GM19397 (cell line): ENCODE results near the gene ERMARD.
"Not testable (repeated sequence)": the region's sequence is repeated elsewhere in the genome, so short reads cannot be mapped to it uniquely, and the experiment has no call there.

ENCODE experiments used
- ATAC-seq: cut with Tn5 transposase; IDR thresholded peaks from one replicate; pipeline ENCODE4 v1.9.1; 2021; ENCODE audit warnings: mild to moderate bottlenecking, moderate library complexity; ENCODE audit not compliant: unreplicated experiment

The ERMARD gene

GRCh38 chr6:169738204-169738975 is 13.0 kb upstream of the ERMARD start:
- ATAC-seq: no peak

- ATAC-seq: no peak
Measured at GRCh38 chr6:169738976-169739529, 12.4 kb upstream of the ERMARD start.

- no peak for ATAC-seq
Measured at GRCh38 chr6:169741344-169741743, 10.1 kb upstream of the ERMARD start.

- no peak for ATAC-seq
Measured at GRCh38 chr6:169745405-169745804, 6.0 kb upstream of the ERMARD start.

- no peak for ATAC-seq
Measured at GRCh38 chr6:169746556-169746955, 4.9 kb upstream of the ERMARD start.

GRCh38 chr6:169752074-169752623 is 727 bp downstream of the ERMARD start:
- no peak for ATAC-seq

GRCh38 chr6:169755162-169755561 is 3.7 kb downstream of the ERMARD start:
- ATAC-seq: no peak

GRCh38 chr6:169763308-169763707 is 11.9 kb downstream of the ERMARD start:
- ATAC-seq: no peak

GRCh38 chr6:169763881-169764280 is 12.5 kb downstream of the ERMARD start:
- no peak for ATAC-seq

GRCh38 chr6:169765789-169766188 is 14.4 kb downstream of the ERMARD start:
- not testable (repeated sequence) for ATAC-seq

- ATAC-seq: no peak
Measured at GRCh38 chr6:169766232-169766631, 14.8 kb downstream of the ERMARD start.

GRCh38 chr6:169766921-169767736 is 15.7 kb downstream of the ERMARD start:
- ATAC-seq: no peak

GRCh38 chr6:169774347-169774746 is 22.9 kb downstream of the ERMARD start:
- ATAC-seq: no peak

- no peak for ATAC-seq
Measured at GRCh38 chr6:169775321-169775720, 23.9 kb downstream of the ERMARD start.

GRCh38 chr6:169776379-169776778 is 25.0 kb downstream of the ERMARD start:
- ATAC-seq: no peak

GRCh38 chr6:169777896-169778295 is 26.5 kb downstream of the ERMARD start:
- ATAC-seq: no peak

- ATAC-seq: no peak
Measured at GRCh38 chr6:169778646-169779045, 27.2 kb downstream of the ERMARD start.

- ATAC-seq: no peak
Measured at GRCh38 chr6:169779092-169779815, 27.8 kb downstream of the ERMARD start.

- no peak for ATAC-seq
Measured at GRCh38 chr6:169779896-169780295, 28.5 kb downstream of the ERMARD start.

- ATAC-seq: no peak
Measured at GRCh38 chr6:169780571-169781091, 29.2 kb downstream of the ERMARD start.

GRCh38 chr6:169782966-169783365 is 31.5 kb downstream of the ERMARD start:
- no peak for ATAC-seq
